Measurements from ENCODE around the gene AGBL4. TPM values are rescaled to one million over a fixed set of nuclear protein-coding genes. Genes with fewer than 3 reads are reported as not detected.

Gene AGBL4
- total RNA-seq, 1 experiment from 2014 or later = not detected

- POLR2A ChIA-PET = no interaction called here
- no peak overlapping the region for H3K4me3 ChIP-seq (ENCODE audit: low read depth, low read length)
- H3K4me1 ChIP-seq = no peaks in the 10 kb centered on the region
- intact Hi-C loops (cut with micrococcal nuclease; ENCODE audit: unreplicated experiment) = no loop called here
- H3K9me3 ChIP-seq = no peaks in the 10 kb centered on the region
- TF ChIP-seq, protein P1, sequence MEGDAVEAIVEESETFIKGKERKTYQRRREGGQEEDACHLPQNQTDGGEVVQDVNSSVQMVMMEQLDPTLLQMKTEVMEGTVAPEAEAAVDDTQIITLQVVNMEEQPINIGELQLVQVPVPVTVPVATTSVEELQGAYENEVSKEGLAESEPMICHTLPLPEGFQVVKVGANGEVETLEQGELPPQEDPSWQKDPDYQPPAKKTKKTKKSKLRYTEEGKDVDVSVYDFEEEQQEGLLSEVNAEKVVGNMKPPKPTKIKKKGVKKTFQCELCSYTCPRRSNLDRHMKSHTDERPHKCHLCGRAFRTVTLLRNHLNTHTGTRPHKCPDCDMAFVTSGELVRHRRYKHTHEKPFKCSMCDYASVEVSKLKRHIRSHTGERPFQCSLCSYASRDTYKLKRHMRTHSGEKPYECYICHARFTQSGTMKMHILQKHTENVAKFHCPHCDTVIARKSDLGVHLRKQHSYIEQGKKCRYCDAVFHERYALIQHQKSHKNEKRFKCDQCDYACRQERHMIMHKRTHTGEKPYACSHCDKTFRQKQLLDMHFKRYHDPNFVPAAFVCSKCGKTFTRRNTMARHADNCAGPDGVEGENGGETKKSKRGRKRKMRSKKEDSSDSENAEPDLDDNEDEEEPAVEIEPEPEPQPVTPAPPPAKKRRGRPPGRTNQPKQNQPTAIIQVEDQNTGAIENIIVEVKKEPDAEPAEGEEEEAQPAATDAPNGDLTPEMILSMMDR (IDR thresholded peaks at IDR 0.05; ENCODE audit: insufficient read depth in 1 of 2, low read depth in 1 of 2, low read length in 1 of 2, severe bottlenecking in 1 of 2, unreplicated experiment in 1 of 2) = no peak
- DNase-seq = no peak
- no TSS peak for BruUV-seq (replicated peaks)
- H3K36me3 ChIP-seq (ENCODE audit: control insufficient read depth, insufficient read depth, low read length) = no peaks in the 10 kb centered on the region
- H3K27me3 ChIP-seq (replicated peaks; ENCODE audit: control insufficient read depth, insufficient read depth, low read length) = no peaks in the 10 kb centered on the region
- CTCF ChIA-PET = no interaction called here
- Mint-ChIP-seq H3K36me3 (ENCODE audit: insufficient read depth, unreplicated experiment) (no peaks in the 10 kb centered on the region), H3K4me1 (ENCODE audit: low read depth, unreplicated experiment) (no peaks in the 10 kb centered on the region), H3K27me3 (ENCODE audit: insufficient read depth, unreplicated experiment) (peaks cover 12% of the 10 kb centered on the region), H3K4me3 (ENCODE audit: unreplicated experiment) (no peak overlapping the region), H3K27ac (ENCODE audit: unreplicated experiment) (no peak overlapping the region), H3K9me3 (ENCODE audit: unreplicated experiment) (no peaks in the 10 kb centered on the region)
Measured at GRCh38 chr1:48841966-48842365, 1181.8 kb downstream of the AGBL4 start.

DNA sequence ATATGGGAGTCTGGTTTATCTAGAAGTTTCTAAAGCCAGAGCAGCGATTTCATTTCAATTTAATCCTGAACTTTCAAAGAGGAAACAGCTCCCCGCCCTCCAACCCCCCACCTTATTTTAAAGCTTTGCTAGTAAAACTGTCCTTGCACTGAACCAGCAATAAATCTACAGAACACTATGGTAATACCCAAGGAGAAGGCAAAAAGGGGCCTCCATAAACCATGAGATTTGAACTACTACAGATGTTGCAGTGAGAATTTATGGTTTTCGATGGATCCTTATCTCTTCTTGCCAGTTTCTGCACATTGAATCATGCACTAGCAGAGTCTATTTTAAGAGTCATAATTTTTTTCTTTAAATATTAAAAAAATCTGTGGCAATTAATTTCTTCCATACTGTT lies 1182.3 kb downstream of the AGBL4 start:
- H3K4me3 Mint-ChIP-seq (ENCODE audit: unreplicated experiment) = no peak overlapping the region
- H3K9me3 Mint-ChIP-seq (ENCODE audit: unreplicated experiment) = no peaks in the 10 kb centered on the region
- H3K36me3 Mint-ChIP-seq (ENCODE audit: insufficient read depth, unreplicated experiment) = no peaks in the 10 kb centered on the region
- no peak overlapping the region for H3K27ac Mint-ChIP-seq (ENCODE audit: unreplicated experiment)
- intact Hi-C loops (cut with micrococcal nuclease; ENCODE audit: unreplicated experiment) = no loop called here
- Histone ChIP-seq H3K4me3 (ENCODE audit: low read depth, low read length) (no peak overlapping the region), H3K36me3 (ENCODE audit: control insufficient read depth, insufficient read depth, low read length) (no peaks in the 10 kb centered on the region), H3K9me3 (no peaks in the 10 kb centered on the region), H3K4me1 (no peaks in the 10 kb centered on the region), H3K27me3 (replicated peaks; ENCODE audit: control insufficient read depth, insufficient read depth, low read length) (no peaks in the 10 kb centered on the region)
- no peaks in the 10 kb centered on the region for H3K4me1 Mint-ChIP-seq (ENCODE audit: low read depth, unreplicated experiment)
- no peak for DNase-seq
- TF ChIP-seq, protein P1 (IDR thresholded peaks at IDR 0.05; ENCODE audit: insufficient read depth in 1 of 2, low read depth in 1 of 2, low read length in 1 of 2, severe bottlenecking in 1 of 2, unreplicated experiment in 1 of 2) = no peak
- peaks cover 12% of the 10 kb centered on the region for H3K27me3 Mint-ChIP-seq (ENCODE audit: insufficient read depth, unreplicated experiment)
- CTCF ChIA-PET = no interaction called here
- no TSS peak for BruUV-seq (replicated peaks)
- POLR2A ChIA-PET = no interaction called here

- TF ChIP-seq, protein P1 (IDR thresholded peaks at IDR 0.05; ENCODE audit: insufficient read depth in 1 of 2, low read depth in 1 of 2, low read length in 1 of 2, severe bottlenecking in 1 of 2, unreplicated experiment in 1 of 2) = no peak
- ChIA-PET POLR2A (no interaction called here), CTCF (no interaction called here)
- H3K27me3 Mint-ChIP-seq (ENCODE audit: insufficient read depth, unreplicated experiment) = peaks cover 4% of the 10 kb centered on the region
- no peaks in the 10 kb centered on the region for H3K4me1 Mint-ChIP-seq (ENCODE audit: low read depth, unreplicated experiment)
- H3K4me3 ChIP-seq (ENCODE audit: low read depth, low read length) = no peak overlapping the region
- DNase-seq = no peak
- H3K36me3 ChIP-seq (ENCODE audit: control insufficient read depth, insufficient read depth, low read length) = no peaks in the 10 kb centered on the region
- no peaks in the 10 kb centered on the region for H3K9me3 Mint-ChIP-seq (ENCODE audit: unreplicated experiment)
- H3K27ac Mint-ChIP-seq (ENCODE audit: unreplicated experiment) = no peak overlapping the region
- no peaks in the 10 kb centered on the region for H3K27me3 ChIP-seq (replicated peaks; ENCODE audit: control insufficient read depth, insufficient read depth, low read length)
- H3K4me1 ChIP-seq = peaks cover 3% of the 10 kb centered on the region; the same call in 1 of the 2 replicates
- intact Hi-C loops (cut with micrococcal nuclease; ENCODE audit: unreplicated experiment) = no loop called here
- H3K4me3 Mint-ChIP-seq (ENCODE audit: unreplicated experiment) = no peak overlapping the region
- H3K36me3 Mint-ChIP-seq (ENCODE audit: insufficient read depth, unreplicated experiment) = no peaks in the 10 kb centered on the region
- no peaks in the 10 kb centered on the region for H3K9me3 ChIP-seq
- BruUV-seq (replicated peaks) = no TSS peak
Measured at GRCh38 chr1:48831120-48831978, 1192.4 kb downstream of the AGBL4 start.
